Stimulated activated CD8-positive, alpha-beta memory T cell treated with anti-CD3 and anti-CD28 coated beads, Interleukin-7, amount 100 ng/mL, for 24 hours (primary cell): ENCODE data around the gene C9orf85.
"Not testable (repeated sequence)": the region's sequence is repeated elsewhere in the genome, so short reads cannot be mapped to it uniquely, and the experiment has no call there.

Experiments
- DNase-seq: peaks from one replicate; pipeline ENCODE4 v3.0.0-alpha.2; 2020; ENCODE audit warnings: low read depth

Gene C9orf85

DNA sequence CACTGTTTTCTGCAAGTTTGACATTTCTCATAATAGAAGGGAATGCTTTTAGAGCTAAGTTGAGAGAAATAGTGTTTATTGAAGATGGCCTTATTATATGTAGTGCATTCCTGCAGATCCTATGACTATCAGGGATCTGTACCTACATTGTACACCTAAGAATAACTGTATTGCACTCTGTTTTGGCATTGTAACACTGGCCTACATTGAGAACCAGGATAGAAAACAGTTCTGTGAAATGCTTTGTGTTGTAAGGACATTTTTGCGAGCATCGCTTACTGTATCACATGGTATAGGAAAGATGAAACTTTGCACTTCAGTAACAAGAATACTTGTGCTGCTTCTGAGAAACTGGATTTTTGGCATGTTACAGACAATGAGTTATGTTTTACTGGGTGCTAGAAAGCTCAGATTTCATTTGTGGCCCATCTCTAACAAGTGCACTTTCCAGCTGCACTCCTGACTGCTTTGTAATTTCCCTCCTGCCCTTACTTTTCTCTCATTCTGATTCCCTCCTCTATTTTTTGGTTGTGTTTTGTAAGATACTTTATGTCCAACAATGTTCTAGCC lies 30.6 kb downstream of the C9orf85 start:
- DNase-seq, result no peak

DNA sequence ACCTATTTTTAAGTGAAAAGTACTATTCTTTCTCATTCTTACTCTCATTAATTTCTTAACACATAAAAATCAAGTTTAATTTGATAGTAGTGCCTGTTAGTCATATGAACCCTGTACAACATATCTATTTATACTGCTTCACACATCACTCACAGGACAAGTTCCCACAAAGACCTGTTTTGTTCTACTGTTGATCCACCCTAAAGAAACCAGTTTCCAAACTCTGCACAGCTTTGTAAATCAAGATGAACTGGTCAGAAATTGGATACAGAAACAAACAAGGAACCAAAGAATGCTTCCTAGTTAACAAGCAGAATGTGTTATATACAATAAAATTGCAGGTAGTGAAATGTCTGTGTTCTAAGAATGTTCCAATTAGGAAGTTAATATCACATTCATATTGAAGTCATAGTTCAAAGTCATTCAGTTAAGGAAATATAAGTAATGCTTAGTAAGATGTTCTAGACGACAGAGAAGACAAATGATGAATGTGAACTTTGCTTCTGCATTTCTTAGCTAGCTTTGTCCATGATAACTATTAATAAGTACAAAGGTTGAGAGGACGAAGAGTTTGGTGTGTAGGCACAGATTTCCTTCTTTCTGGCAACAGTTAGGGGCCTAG lies 33.4 kb downstream of the C9orf85 start:
- no peak for DNase-seq

DNA sequence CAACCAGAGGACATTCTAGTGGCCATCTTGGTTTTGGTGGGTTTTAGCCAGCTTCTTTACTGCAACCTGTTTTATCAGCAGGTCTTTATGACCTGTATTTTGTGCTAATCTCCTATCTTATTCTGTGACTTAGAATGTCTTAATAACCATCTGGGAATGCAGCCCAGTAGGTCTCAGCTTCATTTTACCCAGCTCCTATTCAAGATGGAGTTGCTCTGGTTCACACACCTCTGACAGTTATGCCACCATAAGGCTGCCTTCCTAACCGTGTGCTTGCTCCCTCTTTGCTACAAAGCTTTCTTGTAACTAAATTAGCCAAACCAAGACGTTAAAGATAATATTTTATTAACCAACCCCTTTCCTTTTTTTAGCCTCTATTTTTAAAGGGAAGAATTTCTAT lies 43.2 kb downstream of the C9orf85 start:
- DNase-seq, result not testable (repeated sequence)

DNA sequence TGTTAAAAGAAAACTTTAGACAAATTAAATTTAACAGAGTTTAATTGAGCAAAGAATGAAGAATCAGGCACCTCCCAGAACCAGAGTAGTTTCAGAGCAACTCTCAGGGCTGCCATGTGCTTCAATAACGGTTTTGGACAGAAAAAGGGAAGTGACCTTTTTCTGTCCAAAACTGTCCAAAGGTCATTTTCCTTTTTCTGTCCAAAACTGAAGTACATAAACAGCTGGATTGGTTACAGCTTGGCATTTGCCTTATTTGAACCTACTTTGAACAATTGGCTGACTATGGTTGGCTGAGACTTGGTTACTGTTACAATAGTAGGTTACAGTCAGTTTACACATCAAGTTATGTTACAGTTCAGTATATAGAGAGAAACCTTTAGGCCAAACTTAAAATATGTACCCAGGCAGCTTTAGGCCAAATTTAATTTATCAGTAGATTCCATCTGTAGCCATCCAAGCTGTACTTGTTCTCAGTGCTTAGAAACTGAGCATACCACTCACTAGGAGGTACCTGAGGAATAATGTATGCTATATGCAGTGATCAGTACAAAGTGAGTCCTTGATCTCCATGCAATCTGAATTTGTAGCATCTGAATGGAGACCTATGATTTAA lies 44.0 kb downstream of the C9orf85 start:
- DNase-seq, result no peak

DNA sequence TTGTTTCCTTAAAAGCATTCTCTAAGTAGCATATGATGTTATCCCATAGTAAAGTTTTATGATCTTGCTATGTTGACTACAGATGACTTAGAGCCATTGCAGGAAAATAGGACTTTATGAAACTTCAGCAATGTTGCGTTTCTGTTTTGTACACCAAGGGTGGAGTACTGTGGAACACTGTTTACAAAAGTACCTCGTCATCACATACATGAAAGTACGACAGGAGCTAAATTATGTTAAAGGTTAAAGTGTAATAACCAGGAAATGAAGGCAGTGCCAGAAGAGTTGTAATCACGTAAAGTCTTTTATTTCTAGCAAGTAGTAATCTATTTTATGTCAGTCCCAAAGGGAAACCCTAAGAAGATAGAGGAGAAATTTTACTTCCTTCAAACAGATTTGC lies 50.9 kb downstream of the C9orf85 start:
- DNase-seq, result no peak

DNA sequence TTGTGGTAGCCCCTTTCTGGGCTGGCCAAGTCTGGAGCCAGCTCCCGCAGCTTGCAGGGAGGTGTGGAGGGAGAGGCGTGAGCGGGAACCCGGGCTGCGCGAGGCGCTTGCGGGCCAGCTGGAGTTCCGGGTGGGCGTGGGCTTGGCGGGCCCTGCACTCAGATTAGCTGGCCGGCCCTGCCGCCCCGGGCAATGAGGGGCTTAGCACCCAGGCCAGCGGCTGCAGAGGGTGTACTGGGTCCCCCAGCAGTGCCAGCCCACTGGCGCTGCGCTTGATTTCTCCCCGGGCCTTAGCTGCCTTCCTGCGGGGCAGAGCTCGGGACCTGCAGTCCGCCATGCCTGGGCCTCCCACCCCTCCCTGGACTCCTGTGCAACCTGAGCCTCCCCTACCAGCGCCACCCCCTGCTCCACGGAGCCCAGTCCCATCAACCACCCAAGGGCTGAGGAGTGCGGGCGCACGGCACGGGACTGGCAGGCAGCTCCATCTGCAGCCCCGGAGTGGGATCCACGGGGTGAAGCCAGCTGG lies 52.1 kb downstream of the C9orf85 start:
- DNase-seq, result not testable (repeated sequence)

DNA sequence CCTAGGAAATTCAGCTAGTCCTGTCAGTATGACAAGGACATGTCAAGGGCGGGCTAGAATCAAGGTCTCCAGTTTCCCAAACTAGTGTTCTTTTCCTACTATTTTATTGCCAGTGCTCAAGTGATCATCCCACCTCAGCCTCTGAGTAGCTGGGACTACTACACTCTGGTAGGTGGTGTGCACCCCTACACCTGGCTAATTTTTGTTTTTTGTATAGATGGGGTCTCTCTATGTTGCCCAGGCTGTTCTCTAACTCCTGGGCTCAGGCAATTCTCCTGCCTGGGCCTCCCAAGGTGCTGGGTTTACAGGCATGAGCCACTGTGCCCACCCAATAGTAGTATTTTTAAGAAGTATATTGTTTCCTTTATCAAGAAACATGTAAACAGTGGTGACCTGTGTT lies 54.0 kb downstream of the C9orf85 start:
- no peak for DNase-seq

DNA sequence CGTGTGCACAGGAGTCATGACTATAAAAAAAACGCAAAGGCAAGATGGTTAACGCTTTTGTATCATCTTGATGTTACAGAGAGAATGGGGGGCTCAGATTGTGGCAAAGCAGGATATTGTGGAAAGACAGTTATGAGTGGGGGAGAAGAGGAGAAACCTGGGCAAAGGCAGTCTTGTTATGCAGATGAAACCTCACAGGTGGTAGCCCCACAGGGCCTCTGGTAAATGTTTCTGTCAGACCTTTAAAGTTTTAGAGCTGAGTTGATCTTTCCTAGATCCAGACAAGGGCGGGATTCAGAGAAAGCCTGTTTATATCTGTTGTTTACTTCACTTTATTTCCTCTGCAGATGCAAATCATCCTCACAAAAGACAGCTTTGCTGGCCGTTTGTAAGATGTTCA lies 55.2 kb downstream of the C9orf85 start:
- DNase-seq, result no peak

DNA sequence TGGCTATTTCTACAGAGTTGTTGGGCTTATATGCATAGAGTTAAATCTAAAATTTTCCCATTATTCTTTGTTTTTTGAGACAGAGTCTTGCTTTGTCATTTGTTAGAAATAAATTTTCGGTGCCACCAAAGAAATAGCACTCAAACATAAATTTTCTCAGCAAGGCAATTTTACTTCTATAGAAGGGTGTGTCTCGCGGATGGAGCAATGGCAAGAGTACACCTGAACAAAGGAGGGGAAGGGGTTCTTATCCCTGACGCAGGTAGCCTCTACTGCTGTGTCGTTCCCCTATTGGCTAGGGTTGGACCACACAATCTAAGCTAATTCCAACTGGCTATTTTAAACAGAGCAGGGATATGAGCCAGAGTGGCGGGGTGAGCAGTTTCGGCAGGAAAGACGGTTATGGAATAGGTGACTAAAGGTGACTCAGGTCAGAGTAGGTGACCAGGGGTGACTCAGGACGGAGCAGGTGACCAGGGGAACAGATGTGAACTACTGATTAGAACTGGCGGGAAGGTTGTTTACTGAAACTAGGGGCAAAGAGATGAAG lies 57.2 kb downstream of the C9orf85 start:
- no peak for DNase-seq

DNA sequence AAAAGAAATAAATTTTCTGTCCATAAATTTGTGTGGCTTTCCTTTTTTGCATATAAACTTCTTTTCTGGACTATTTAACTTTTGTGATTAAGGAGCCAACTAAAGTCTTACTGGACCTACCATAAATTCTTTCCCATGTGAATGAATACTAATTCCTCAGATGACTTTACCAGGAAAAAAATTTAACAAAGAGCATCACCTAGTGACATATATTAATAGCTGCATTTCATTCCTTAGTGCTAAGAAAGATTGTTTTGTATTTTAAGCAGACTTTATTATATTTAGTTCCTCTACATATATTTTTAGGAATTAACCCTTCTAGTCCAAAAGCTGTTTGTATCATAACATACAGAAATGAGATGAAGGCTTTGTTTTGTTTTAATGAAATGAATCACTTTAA lies 64.4 kb downstream of the C9orf85 start:
- no peak for DNase-seq

DNA sequence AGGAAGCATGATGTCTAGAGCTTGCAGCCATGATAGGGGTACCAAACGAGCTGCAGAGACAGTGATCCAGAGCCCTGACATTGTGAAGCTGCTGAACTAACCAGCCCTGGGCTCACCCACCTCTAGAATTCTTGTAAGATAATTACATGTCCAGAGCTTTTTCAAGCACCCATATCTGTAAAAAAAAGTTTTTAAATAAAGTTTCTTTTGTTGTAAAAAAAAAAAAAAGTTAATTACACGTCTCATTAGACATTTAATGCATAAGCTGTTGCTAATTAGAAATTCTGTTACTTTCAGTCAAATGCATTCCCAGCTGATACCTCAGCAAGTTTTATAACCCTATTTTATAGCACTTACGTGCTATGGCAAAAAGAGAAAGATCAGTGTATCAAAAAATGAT lies 65.6 kb downstream of the C9orf85 start:
- DNase-seq, result no peak

DNA sequence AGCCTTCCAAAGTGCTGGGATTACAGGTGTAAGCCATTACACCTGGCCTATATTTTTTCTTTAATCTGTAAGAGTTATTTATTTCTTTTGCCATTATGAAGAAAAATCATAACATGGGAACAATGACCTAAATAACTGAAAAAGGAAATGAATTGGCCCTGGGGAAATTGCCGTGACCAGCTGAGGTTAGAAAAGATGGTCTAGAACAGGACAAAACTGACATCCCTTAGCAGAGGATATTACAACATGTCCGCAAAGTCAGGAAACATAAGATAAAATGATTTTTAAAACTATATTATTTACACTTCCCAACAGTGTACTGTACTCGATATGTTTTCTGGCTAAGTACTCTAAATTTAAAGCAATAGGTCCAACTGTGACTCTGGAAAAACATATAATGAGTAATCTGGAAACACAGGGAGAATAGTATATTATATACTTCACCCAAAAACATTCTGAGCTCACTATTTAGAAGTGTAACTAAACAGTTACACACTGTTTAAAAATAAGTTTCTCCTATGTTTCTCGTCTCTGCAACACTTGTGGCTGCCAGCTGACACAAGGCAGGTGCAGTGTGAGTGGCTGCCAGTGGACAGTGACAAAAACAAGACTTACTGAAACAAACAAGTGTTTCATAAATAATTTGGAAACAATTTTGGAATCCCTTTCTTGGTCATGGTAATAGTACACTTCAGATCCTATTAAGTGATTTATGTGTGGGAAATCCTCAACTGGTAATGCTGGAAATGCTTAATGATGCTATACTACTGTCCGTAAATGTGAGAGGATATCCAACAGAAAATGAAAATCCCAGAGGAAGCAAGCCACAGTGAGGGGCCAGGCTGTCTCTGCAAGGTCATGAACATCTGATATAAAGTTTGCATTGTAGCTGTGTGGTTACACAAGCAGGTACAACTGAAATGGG lies 69.1 kb downstream of the C9orf85 start:
- DNase-seq, result no peak

DNA sequence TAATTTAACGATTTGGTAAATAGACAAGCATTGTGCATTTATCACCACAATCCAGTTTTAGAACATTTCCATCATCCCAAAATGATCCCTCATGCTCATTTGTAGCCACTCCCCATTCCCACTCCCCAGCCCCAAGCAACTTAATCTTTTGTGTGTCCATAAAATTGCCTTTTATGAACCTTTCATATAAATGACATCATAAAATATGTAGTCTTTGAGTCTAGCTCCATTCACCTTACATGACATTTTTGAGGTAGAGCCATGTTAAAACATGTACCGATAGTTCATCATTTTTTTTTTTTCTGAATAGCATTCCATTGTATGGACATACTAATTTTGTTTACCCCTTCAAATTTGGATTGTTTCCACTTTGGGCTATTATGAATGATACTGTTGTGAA lies 70.5 kb downstream of the C9orf85 start:
- no peak for DNase-seq

DNA sequence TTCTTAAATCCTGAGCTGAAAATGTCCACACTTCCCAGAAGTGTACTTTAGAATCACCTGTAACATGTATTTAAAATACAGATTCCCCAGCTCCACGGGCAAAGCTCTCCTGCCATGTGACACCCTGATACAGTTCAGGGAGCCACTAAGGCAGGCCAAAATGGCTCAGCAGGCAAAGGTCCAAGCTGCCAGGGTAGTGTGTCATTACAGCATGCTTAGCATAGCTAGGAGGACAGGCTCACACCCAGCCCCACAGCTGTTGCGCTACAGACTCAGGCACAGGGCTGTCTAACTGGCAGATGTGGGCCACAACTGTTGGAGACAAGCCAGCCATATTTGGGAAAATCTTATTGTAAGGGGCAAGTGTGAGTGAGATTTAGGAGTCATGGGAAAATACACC lies 73.0 kb downstream of the C9orf85 start:
- no peak for DNase-seq

DNA sequence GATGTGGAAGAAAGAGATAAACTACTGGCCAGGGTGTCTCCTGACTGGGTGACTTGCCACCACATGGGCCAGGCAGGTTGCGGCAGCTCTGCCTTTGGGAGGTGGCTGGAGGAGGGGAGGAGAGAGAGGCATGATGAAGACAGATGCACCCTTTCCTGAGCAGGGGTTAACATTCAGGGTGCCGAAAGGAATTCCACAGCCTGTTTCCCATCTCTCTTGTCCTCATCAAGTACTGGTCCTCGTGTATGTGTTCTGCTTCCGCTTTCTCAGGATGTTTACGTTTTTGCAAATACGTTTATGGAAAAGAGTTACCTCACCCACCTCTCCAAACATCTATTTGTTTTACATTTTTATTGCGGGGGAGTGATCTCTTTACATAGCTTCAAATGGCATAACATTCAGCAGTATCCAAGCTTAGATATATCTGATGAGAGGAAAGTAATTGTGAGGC lies 73.4 kb downstream of the C9orf85 start:
- DNase-seq, result no peak

DNA sequence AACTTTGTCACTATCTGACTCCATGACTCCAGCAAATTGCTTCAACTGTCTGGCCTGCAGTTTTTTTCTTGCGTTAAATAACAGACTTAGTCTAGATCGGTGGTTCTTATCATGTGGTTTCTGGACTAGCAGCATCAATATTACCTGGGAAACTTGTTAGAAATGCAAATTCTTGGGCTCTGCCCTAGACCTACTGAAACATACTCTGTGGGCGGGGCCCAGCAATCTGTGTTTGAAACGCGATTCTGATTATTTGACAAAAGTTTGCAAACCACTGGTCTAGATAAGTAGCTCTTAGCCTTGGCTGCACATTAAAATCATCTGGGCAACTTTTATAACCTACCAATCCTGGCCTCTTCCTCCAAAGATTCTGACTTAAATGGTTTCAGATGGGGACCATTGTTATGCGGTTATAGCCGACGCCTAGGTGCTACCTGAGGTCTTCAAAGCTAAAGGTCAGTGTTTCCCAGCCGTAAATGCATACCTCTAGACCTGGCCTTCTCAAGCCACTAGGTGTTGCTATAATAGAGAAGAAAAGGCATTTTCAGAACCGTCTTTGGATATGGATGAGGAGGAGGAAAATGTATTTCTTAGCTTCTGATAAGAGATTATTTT lies 74.0 kb downstream of the C9orf85 start:
- no peak for DNase-seq

DNA sequence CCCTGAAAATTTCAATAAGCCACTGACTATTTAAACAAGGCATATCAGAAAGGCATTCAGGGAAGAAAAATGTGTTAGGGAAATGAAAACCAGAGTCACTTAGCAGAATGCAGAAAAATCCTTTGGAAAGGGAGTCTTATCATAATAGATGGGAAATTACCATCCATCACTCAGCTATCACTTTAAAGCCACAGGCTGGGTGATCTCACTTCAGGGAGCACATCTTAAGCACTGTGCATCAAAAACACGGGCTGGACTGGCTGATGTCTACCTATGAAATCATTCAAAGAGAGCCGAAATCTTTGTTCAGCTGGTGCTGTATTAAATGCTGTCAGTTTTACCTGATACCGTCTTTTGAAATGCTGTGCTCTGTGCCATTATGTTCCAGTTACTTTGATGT lies 75.5 kb downstream of the C9orf85 start:
- no peak for DNase-seq

DNA sequence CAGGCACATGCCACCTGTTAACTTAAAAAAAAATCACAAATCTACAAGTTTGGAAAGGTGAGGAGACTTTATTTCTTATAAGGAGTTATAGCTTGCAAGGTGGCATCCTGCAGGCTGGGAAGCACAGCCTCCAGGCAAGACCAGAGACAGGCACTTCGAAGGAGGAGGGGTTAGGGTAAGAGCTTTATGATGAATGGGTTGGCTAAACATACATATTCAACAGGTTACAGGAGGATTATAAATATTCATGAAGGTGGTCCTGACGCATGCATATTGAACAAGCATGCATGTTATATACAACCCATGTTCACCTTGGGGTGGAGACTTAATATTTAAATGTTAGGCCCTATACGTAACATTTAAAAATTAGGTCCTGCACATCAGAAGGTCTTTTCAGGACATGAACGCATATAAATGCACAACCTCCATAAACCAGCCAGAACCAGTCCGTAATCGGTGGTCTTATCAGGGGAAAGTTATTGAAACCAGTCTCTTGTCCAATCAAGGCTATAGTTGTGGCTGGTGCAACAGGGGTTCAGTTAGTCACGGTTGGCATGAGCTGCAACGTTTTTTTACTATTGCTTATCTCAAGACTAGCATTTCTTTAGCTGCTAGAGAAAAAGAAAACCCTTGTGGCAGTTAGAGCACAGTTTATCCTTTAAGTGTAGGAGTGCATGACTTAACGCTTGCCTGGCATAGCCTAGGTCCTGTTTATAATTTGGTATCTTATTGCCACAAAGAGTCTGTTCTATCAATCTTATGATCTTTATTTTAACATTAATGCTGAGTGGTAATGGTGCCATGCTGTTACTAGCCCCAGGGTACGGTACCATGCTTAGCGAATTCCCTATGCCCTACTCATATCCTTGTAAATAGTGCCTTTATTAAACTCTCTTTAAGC lies 76.3 kb downstream of the C9orf85 start:
- no peak for DNase-seq

DNA sequence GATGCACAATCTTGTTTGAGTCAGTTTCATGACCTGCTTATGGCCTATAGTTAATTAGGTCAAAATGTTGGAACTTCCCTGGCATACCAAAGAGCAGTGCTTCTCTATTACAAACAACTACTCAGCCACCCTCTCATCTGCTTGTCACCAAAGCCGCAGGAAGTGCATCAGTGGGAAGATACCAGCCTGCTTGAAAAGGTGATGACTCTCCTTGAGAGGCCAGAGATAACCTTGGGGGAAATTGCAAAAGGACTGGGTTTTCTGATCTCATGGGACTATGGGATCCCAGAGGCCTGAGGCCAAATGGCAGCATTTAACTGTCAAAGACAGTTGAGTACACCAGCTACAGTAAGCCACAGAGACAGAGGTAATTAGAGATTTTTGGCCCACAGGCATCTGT lies 79.0 kb downstream of the C9orf85 start:
- DNase-seq, result no peak

DNA sequence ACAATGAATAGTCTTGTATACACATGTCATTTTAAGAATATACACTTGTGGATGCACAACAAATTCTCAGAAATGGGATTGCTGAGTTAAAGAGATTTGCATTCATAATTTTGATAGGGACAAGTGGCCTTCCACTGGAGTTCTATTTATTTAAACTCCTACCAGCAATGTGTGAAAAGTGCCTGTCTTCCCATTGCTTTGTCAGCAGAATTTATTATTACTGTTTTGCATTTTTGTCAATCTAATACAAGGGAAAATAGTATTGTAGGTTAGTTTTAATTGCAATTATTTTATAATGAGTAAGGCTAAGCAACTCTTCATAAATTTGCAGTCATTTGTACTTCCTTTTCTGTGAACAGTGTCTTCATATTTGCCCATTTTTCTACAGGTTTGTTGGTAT lies 94.0 kb downstream of the C9orf85 start:
- no peak for DNase-seq

DNA sequence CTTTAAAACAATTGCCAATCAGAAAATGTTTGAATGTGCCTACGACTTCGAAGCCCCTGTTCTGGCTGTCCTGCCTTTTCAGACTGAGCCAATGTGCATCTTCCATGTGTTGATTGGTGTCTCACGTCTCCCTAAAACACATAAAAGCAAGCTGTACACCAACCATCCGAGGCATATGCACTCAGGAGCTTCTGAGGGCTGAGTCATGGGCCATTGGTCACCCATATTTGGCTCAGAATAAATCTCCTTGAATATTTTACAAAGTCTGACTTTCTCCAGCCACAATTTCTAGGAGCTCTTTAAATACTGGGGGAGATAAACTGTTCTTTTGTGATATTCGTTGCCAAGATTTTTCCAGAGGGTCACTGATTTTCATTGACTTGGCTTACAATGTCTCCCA lies 95.1 kb downstream of the C9orf85 start:
- no peak for DNase-seq
